ENCODE measurements around the gene ATXN10. TPM values are rescaled to one million over a fixed set of nuclear protein-coding genes. Genes with fewer than 3 reads are reported as not detected.

ATXN10 gene
- total and polyA plus RNA-seq, 2 of the 8 experiments (the other 6 are each of a cell fraction or from before 2014, with no cell fraction given): 134 to 210 TPM

GRCh38 chr22:45892681-45893461, 221.2 kb downstream of the ATXN10 start:
- Histone ChIP-seq H3K18ac (ENCODE audit: extremely low read depth, low read length) (no peak overlapping the region), H3K4me1 (replicated peaks in 1 of 4; ENCODE audit: control insufficient read depth in 3 of 4, insufficient read depth in 4 of 4, low read length in 3 of 4) (peaks cover 0 to 20% (median 14%) of the 10 kb centered on the region in 4 experiments; a peak in 6 of 7 replicates), H2BK20ac (ENCODE audit: low read length) (no peak overlapping the region), H3K9me3 (ENCODE audit: insufficient read depth in 2 of 2, low read depth in 1 of 2, low read length in 1 of 2) (no peaks in the 10 kb centered on the region), H4K91ac (replicated peaks; ENCODE audit: insufficient read length, low read length) (peak overlapping the region; percentile 54), H3K4me2 (ENCODE audit: insufficient read depth in 1 of 2, low read depth in 2 of 2, low read length in 2 of 2) (no peak overlapping the region), H2AK5ac (ENCODE audit: low read depth, low read length) (no peak overlapping the region), H2AFZ (ENCODE audit: low read length) (no peak overlapping the region), H4K8ac (ENCODE audit: extremely low read depth, insufficient read depth, low read length) (peak overlapping the region; percentile 37; the same call in 1 of the 2 replicates), H4K20me1 (replicated peaks in 1 of 2; ENCODE audit: control insufficient read depth in 1 of 2, insufficient read depth in 2 of 2, low read length in 2 of 2) (peaks cover 0 to 2% of the 10 kb centered on the region in 2 experiments), H3K9ac (replicated peaks in 1 of 4; ENCODE audit: extremely low read depth in 1 of 4, low read depth in 3 of 4, low read length in 3 of 4) (no peak overlapping the region), H3K27me3 (replicated peaks in 1 of 4; ENCODE audit: control insufficient read depth in 3 of 4, extremely low read depth in 1 of 4, insufficient read depth in 3 of 4, low read length in 3 of 4) (peaks cover 0 to 6% (median under 1%) of the 10 kb centered on the region in 4 experiments; a peak in 3 of 7 replicates), H3K23ac (ENCODE audit: insufficient read length) (no peak overlapping the region), H3K23me2 (ENCODE audit: low read depth, low read length) (no peaks in the 10 kb centered on the region; the same call in 1 of the 2 replicates), H3K4me3 (ENCODE audit: extremely low read depth in 1 of 4, insufficient read depth in 2 of 4, low read depth in 3 of 4, low read length in 4 of 4) (no peak overlapping the region), H2BK15ac (ENCODE audit: low read length) (no peak overlapping the region), H3K14ac (ENCODE audit: insufficient read length) (no peak overlapping the region), H3K79me2 (ENCODE audit: control insufficient read depth in 1 of 2, insufficient read depth in 2 of 2, low read length in 2 of 2) (no peaks in the 10 kb centered on the region), H3K79me1 (ENCODE audit: low read depth, low read length) (no peaks in the 10 kb centered on the region), H3K36me3 (ENCODE audit: control insufficient read depth in 2 of 4, insufficient read depth in 4 of 4, low read length in 3 of 4) (no peaks in the 10 kb centered on the region), H2BK120ac (replicated peaks; ENCODE audit: low read depth, low read length) (no peak overlapping the region), H3K56ac (replicated peaks; ENCODE audit: insufficient read length, low read depth, low read length) (no peak overlapping the region), H4K5ac (ENCODE audit: insufficient read length, low read depth, low read length) (no peak overlapping the region), H3K27ac (ENCODE audit: low read depth, low read length) (no peak overlapping the region), H2BK5ac (ENCODE audit: low read depth, low read length) (no peak overlapping the region), H3K4ac (replicated peaks; ENCODE audit: insufficient read length, low read depth, low read length) (no peak overlapping the region), H2BK12ac (ENCODE audit: low read depth, low read length) (0 out of 2 replicates have a peak overlapping the region, but pooled peaks have one; percentile 27)
- ChIA-PET POLR2A (ENCODE audit: partially characterized antibody) (no interaction called here), CTCF (ENCODE audit: partially characterized antibody) (interaction anchor here (2.8 to 6.6 kb wide), 2 partner anchors 15 to 29 kb away, joined by 11 to 39 read pairs; no protein-coding TSS in a partner anchor)
- no peak for DNase-seq (ENCODE audit: low read depth in 1 of 2, low spot score in 2 of 2)
- TF ChIP-seq RNF2 (IDR thresholded peaks at IDR 0.05; ENCODE audit: borderline replicate concordance, low read depth, low read length, missing control alignments, poor library complexity, severe bottlenecking): no peak
- no peak for TF ChIP-seq SIRT6 (IDR thresholded peaks at IDR 0.05; ENCODE audit: low read length)
- TF ChIP-seq RAD21 (IDR thresholded peaks at IDR 0.05 in 1 of 2, conservative IDR thresholded peaks at IDR 0.05 in 1 of 2; ENCODE audit: low read depth in 2 of 2, low read length in 2 of 2): no peak
- TF ChIP-seq CBX5 (IDR thresholded peaks at IDR 0.05; ENCODE audit: low read depth, low read length): no peak
- no peak for TF ChIP-seq KDM5A (IDR thresholded peaks at IDR 0.05; ENCODE audit: low read length)
- TF ChIP-seq CBX8 (IDR thresholded peaks at IDR 0.05; ENCODE audit: borderline replicate concordance, low read depth, low read length): no peak
- no peak for TF ChIP-seq RFX5 (IDR thresholded peaks at IDR 0.05; ENCODE audit: borderline replicate concordance, low read depth, low read length)
- no peak for TF ChIP-seq RXRA (IDR thresholded peaks at IDR 0.05; ENCODE audit: insufficient read depth, low read depth, low read length)
- WGBS, 2 experiments (ENCODE audit: extremely low coverage in 1 of 2, insufficient coverage in 1 of 2, insufficient read length in 1 of 2, insufficient replicate concordance in 2 of 2, low coverage in 1 of 2, low lambda C conversion rate in 2 of 2, missing lambda C conversion rate in 1 of 2): 92% methylated on average over 15 of the region's 16 CpGs; no CpG with 5 or more reads in 1 of the 2 experiments
- no peak for FAIRE-seq

Data from H1 (cell line).